ENCODE data around the gene SENP2.
"Not testable (repeated sequence)": the region's sequence is repeated elsewhere in the genome, so short reads cannot be mapped to it uniquely, and the experiment has no call there.

SENP2 gene

GRCh38 chr3:185648396-185648795 is 62.3 kb downstream of the SENP2 start:
- no peak for DNase-seq

- no peak for DNase-seq
Measured at GRCh38 chr3:185649414-185649813, 63.3 kb downstream of the SENP2 start.

GRCh38 chr3:185651971-185652370 is 65.9 kb downstream of the SENP2 start:
- DNase-seq, result no peak

GRCh38 chr3:185653949-185654757 is 68.1 kb downstream of the SENP2 start:
- no peak for DNase-seq

- no peak for DNase-seq
Measured at GRCh38 chr3:185654758-185655145, 68.7 kb downstream of the SENP2 start.

- no peak for DNase-seq
Measured at GRCh38 chr3:185655426-185656320, 69.6 kb downstream of the SENP2 start.

GRCh38 chr3:185656321-185656840 is 70.3 kb downstream of the SENP2 start:
- no peak for DNase-seq

- no peak for DNase-seq
Measured at GRCh38 chr3:185657211-185657610, 71.1 kb downstream of the SENP2 start.

- DNase-seq, result no peak
Measured at GRCh38 chr3:185657691-185658503, 71.8 kb downstream of the SENP2 start.

GRCh38 chr3:185658504-185658912 is 72.4 kb downstream of the SENP2 start:
- DNase-seq, result no peak

- no peak for DNase-seq
Measured at GRCh38 chr3:185658943-185659342, 72.8 kb downstream of the SENP2 start.

- peak; percentile 83 for DNase-seq
Measured at GRCh38 chr3:185659942-185660921, 74.1 kb downstream of the SENP2 start.

- not testable (repeated sequence) for DNase-seq
Measured at GRCh38 chr3:185661296-185661695, 75.2 kb downstream of the SENP2 start.

GRCh38 chr3:185661772-185662171 is 75.7 kb downstream of the SENP2 start:
- DNase-seq, result no peak

- no peak for DNase-seq
Measured at GRCh38 chr3:185663929-185664328, 77.8 kb downstream of the SENP2 start.

- no peak for DNase-seq
Measured at GRCh38 chr3:185667574-185667973, 81.5 kb downstream of the SENP2 start.

- peak; percentile 22 for DNase-seq
Measured at GRCh38 chr3:185677146-185677829, 91.2 kb downstream of the SENP2 start.

GRCh38 chr3:185678027-185678426 is 91.9 kb downstream of the SENP2 start:
- no peak for DNase-seq

- DNase-seq, result no peak
Measured at GRCh38 chr3:185680231-185680630, 94.1 kb downstream of the SENP2 start.

All from NCI-H146 (cell line).